ENCODE results near the gene C10orf71.

DNA sequence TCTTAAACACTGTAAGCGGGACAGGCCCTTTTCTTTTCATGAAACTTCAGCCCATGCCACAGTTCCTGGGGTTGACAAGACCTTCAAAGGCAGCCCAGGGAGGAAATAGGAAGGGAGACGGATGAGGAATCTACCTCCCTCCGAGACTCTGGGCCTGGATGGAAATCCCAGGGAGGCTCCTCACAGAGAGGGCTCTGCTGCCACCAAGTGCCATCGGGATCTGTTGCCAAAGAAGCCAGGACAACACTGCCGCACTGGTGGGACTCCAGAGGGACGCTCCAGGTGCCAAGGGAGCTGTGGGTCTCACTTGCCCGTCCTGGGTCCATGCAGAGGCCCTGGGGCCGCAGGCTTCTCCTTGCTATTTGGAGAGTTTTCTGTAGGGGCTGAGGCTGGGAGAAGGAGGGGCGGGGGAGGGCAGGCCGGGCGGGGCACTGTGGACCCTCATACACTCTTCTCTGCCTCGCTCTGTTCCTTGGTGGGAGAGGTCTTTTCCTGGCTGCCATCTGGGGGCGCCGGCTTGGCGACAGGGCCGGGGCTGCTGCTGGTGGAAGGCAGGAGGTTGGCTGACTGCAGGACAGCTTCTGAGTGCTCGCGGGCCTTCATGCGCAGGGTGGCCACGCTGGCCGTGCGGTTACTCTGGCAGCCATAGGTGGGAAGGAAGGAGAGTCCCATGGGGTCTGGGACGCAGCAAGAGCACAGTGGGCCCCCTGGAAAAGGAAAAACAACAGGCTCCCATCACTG is 66.9 kb downstream of the C10orf71 start:
- no peak for TF ChIP-seq CTCF (IDR thresholded peaks at IDR 0.05; ENCODE audit: low read length)
- TF ChIP-seq EZH2 (optimal IDR thresholded peaks at IDR 0.05; ENCODE audit: low read depth, low read length): no peak
- TF ChIP-seq EZH2phosphoT487 (IDR thresholded peaks at IDR 0.05; ENCODE audit: low read length): no peak
